HG03039 (cell line): ENCODE measurements around the gene DAB2.
"Not testable (repeated sequence)": the region's sequence is repeated elsewhere in the genome, so short reads cannot be mapped to it uniquely, and the experiment has no call there.

Experiments
- ATAC-seq: cut with Tn5 transposase; IDR thresholded peaks from one replicate; pipeline ENCODE4 v1.9.1; 2021; ENCODE audit warnings: mild to moderate bottlenecking, moderate library complexity; ENCODE audit not compliant: unreplicated experiment

The DAB2 gene

GRCh38 chr5:39352951-39353350, 71.8 kb downstream of the DAB2 start:
- ATAC-seq = no peak

- ATAC-seq = no peak
These were observed 72.6 kb downstream of the DAB2 start for GRCh38 chr5:39352170-39352569.

GRCh38 chr5:39349484-39349883, 75.3 kb downstream of the DAB2 start:
- ATAC-seq = no peak

- no peak for ATAC-seq
These were observed 82.3 kb downstream of the DAB2 start for GRCh38 chr5:39342460-39342859.

- no peak for ATAC-seq
These were observed 82.9 kb downstream of the DAB2 start for GRCh38 chr5:39341896-39342295.

GRCh38 chr5:39340506-39340905, 84.3 kb downstream of the DAB2 start:
- ATAC-seq = no peak

GRCh38 chr5:39337252-39337915, 87.4 kb downstream of the DAB2 start:
- no peak for ATAC-seq

- ATAC-seq = not testable (repeated sequence)
These were observed 90.5 kb downstream of the DAB2 start for GRCh38 chr5:39334296-39334695.

GRCh38 chr5:39333104-39333503, 91.7 kb downstream of the DAB2 start:
- no peak for ATAC-seq

GRCh38 chr5:39331861-39332381, 92.9 kb downstream of the DAB2 start:
- ATAC-seq = no peak

- ATAC-seq = no peak
These were observed 96.0 kb downstream of the DAB2 start for GRCh38 chr5:39328731-39329130.

GRCh38 chr5:39323542-39323941, 101.2 kb downstream of the DAB2 start:
- no peak for ATAC-seq
